Keratinocyte (primary cell): ENCODE results near the gene DPP10. TPM values are rescaled to one million over a fixed set of nuclear protein-coding genes. Genes with fewer than 3 reads are reported as not detected.

ENCODE experiments used
- DNase-seq: peaks from one replicate; pipeline ENCODE4 v3.0.0-alpha.2; 2011; ENCODE audit warnings: low read depth, missing footprints, low spot score
- FAIRE-seq: peaks from 2 replicates; lab custom pipeline; 2011; peaks lifted over from hg19 to GRCh38; lab: Jason Lieb, UNC
- H2AFZ ChIP-seq: 2 replicates; pipeline ENCODE4 v1.6.0; 2012; ENCODE audit warnings: low read length, control low read depth, inconsistent platforms; ENCODE audit not compliant: control insufficient read depth
- H3K27ac ChIP-seq: 2 replicates; pipeline ENCODE4 v1.5.1; 2011; ENCODE audit warnings: low read length; ENCODE audit not compliant: control insufficient read depth, insufficient read depth
- H3K27me3 ChIP-seq: 3 replicates; pipeline ENCODE4 v1.6.0; 2011; ENCODE audit warnings: low read length; ENCODE audit not compliant: control insufficient read depth, insufficient read depth; ENCODE audit errors: extremely low read depth
- H3K36me3 ChIP-seq, 2 experiments: 2 replicates in 1 of 2; 3 replicates in 1 of 2; pipeline ENCODE4 v1.5.1; 2011; ENCODE audit warnings: low read length in 2 of 2, mild to moderate bottlenecking in 1 of 2; ENCODE audit not compliant: control insufficient read depth in 2 of 2, insufficient read depth in 2 of 2; ENCODE audit errors: extremely low read depth in 1 of 2
- H3K4me1 ChIP-seq: 3 replicates; pipeline ENCODE4 v1.5.1; 2011; ENCODE audit warnings: low read length; ENCODE audit not compliant: control insufficient read depth, insufficient read depth; ENCODE audit errors: extremely low read depth
- H3K4me2 ChIP-seq: 3 replicates; pipeline ENCODE4 v1.6.0; 2011; ENCODE audit warnings: low read depth, low read length; ENCODE audit not compliant: control insufficient read depth, insufficient read depth; ENCODE audit errors: extremely low read depth
- H3K4me3 ChIP-seq, 3 experiments: fragments of 200-600 bp in 1 of 3; sonication (generic) in 1 of 3; 2 replicates in 2 of 3; 3 replicates in 1 of 3; pipeline ENCODE4 v1.5.1; 2011 to 2016; ENCODE audit warnings: low read length in 3 of 3, mild to moderate bottlenecking in 3 of 3, control low read depth in 2 of 3, inconsistent platforms in 1 of 3, low read depth in 1 of 3, mixed read lengths in 1 of 3, mixed run types in 1 of 3, moderate library complexity in 1 of 3; ENCODE audit not compliant: control insufficient read depth in 2 of 3, insufficient read depth in 2 of 3; ENCODE audit errors: extremely low read depth in 1 of 3
- H3K79me2 ChIP-seq: 2 replicates; pipeline ENCODE4 v1.6.0; 2012; ENCODE audit warnings: low read length; ENCODE audit not compliant: control insufficient read depth, insufficient read depth
- H3K9ac ChIP-seq: 3 replicates; pipeline ENCODE4 v1.6.0; 2011; ENCODE audit warnings: low read length; ENCODE audit not compliant: control insufficient read depth, insufficient read depth; ENCODE audit errors: extremely low read depth
- H3K9me1 ChIP-seq: 3 replicates; pipeline ENCODE4 v1.6.0; 2011; ENCODE audit warnings: low read length; ENCODE audit not compliant: control insufficient read depth, insufficient read depth; ENCODE audit errors: extremely low read depth
- H3K9me3 ChIP-seq: 2 replicates; pipeline ENCODE4 v1.5.1; 2012; ENCODE audit warnings: low read depth, low read length; ENCODE audit not compliant: control insufficient read depth
- H4K20me1 ChIP-seq: 3 replicates; pipeline ENCODE4 v1.6.0; 2011; ENCODE audit warnings: low read length; ENCODE audit not compliant: control insufficient read depth, insufficient read depth; ENCODE audit errors: extremely low read depth
- CTCF ChIP-seq, 3 experiments: IDR thresholded peaks in 1 of 3; conservative IDR thresholded peaks in 1 of 3; optimal IDR thresholded peaks in 1 of 3; 2 replicates in 2 of 3; 3 replicates in 1 of 3; pipeline versions ENCODE3 to v1.5.1; 2011; ENCODE audit warnings: low read length in 3 of 3, mild to moderate bottlenecking in 3 of 3, moderate library complexity in 2 of 3, control low read depth in 1 of 3, inconsistent platforms in 1 of 3; ENCODE audit not compliant: insufficient read depth in 2 of 3; ENCODE audit errors: extremely low read depth in 1 of 3
- EZH2 ChIP-seq: IDR thresholded peaks from one replicate; pipeline ENCODE4 v1.6.1; 2012; ENCODE audit warnings: inconsistent platforms, mild to moderate bottlenecking, low read length, moderate library complexity
- dilution Hi-C: fragments of 300-500 bp; cut with MboI; formaldehyde crosslinking; loops from one replicate; pipeline ENCODE4 v1.7.0; 2020; ENCODE audit warnings: low sequenced_read_pairs; ENCODE audit not compliant: extremely low pct_ligation_motif_present
- polyA plus RNA-seq, 5 experiments: library from polyadenylated mRNA; depleted of rRNA in 3 of 5; stranded (reverse) in 3 of 5; stranded (forward) in 1 of 5; unstranded in 1 of 5; fragments of >200 nt; gene quantifications; 1 replicate in 1 of 5; 2 replicates in 3 of 5; 3 replicates in 1 of 5; pipeline versions ENCODE4 v1.2.1 to v1.2.3, GENCODE V29; 2011 to 2012; ENCODE audit warnings: missing spikeins in 2 of 5, low read depth in 1 of 5, low replicate concordance in 1 of 5

DPP10 gene
- polyA plus RNA-seq, 1 donor (not counting 4 experiments of a cell fraction or from before 2014, with no cell fraction given): not detected

GRCh38 chr2:114949228-114949804, 506.9 kb downstream of the DPP10 start:
- dilution Hi-C loops: no loop called here
- Histone ChIP-seq H3K4me1 (no peaks in the 10 kb centered on the region), H3K9ac (no peak overlapping the region), H3K9me3 (no peaks in the 10 kb centered on the region), H4K20me1 (no peaks in the 10 kb centered on the region), H3K79me2 (no peaks in the 10 kb centered on the region), H3K9me1 (no peaks in the 10 kb centered on the region), H3K4me2 (no peak overlapping the region), H3K27me3 (no peaks in the 10 kb centered on the region), H3K36me3 (no peaks in the 10 kb centered on the region), H3K4me3 (no peak overlapping the region), H3K27ac (no peak overlapping the region), H2AFZ (no peak overlapping the region)
- DNase-seq (no peak), FAIRE-seq (no peak)
- TF ChIP-seq CTCF (optimal IDR thresholded peaks at IDR 0.05 in 1 of 3, IDR thresholded peaks at IDR 0.05 in 1 of 3, conservative IDR thresholded peaks at IDR 0.05 in 1 of 3; ENCODE audit: extremely low read depth in 1 of 3, insufficient read depth in 2 of 3, low read length in 3 of 3) (no peak), EZH2 (no peak)

- H3K4me2 ChIP-seq: no peak overlapping the region
- no peaks in the 10 kb centered on the region for H3K9me3 ChIP-seq
- FAIRE-seq: no peak
- no peaks in the 10 kb centered on the region for H3K9me1 ChIP-seq
- dilution Hi-C loops: no loop called here
- DNase-seq: no peak
- H3K4me1 ChIP-seq: no peaks in the 10 kb centered on the region
- no peaks in the 10 kb centered on the region for H4K20me1 ChIP-seq
- H3K27ac ChIP-seq: no peak overlapping the region
- TF ChIP-seq CTCF (optimal IDR thresholded peaks at IDR 0.05 in 1 of 3, IDR thresholded peaks at IDR 0.05 in 1 of 3, conservative IDR thresholded peaks at IDR 0.05 in 1 of 3; ENCODE audit: extremely low read depth in 1 of 3, insufficient read depth in 2 of 3, low read length in 3 of 3) (no peak), EZH2 (no peak)
- no peak overlapping the region for H3K9ac ChIP-seq
- no peaks in the 10 kb centered on the region for H3K27me3 ChIP-seq
- H3K79me2 ChIP-seq: no peaks in the 10 kb centered on the region
- no peaks in the 10 kb centered on the region for H3K36me3 ChIP-seq
- no peak overlapping the region for H3K4me3 ChIP-seq
- H2AFZ ChIP-seq: no peak overlapping the region
Measured at GRCh38 chr2:114960389-114960788, 517.9 kb downstream of the DPP10 start.
